Endodermal cell (in vitro differentiated cells): Measurements from ENCODE around the gene TSTD2. TPM values are rescaled to one million over a fixed set of nuclear protein-coding genes. Genes with fewer than 3 reads are reported as not detected.
"Not testable (repeated sequence)": the region's sequence is repeated elsewhere in the genome, so short reads cannot be mapped to it uniquely, and the experiment has no call there.

Experiments
- DNase-seq: peaks from one replicate; pipeline ENCODE4 v3.0.0-alpha.2; 2017
- H3K27ac ChIP-seq: 2 replicates; pipeline ENCODE4 v1.5.1; 2013; ENCODE audit warnings: mild to moderate bottlenecking, low read depth, low read length, moderate library complexity
- H3K27me3 ChIP-seq: 2 replicates; pipeline ENCODE4 v1.6.1; 2013; ENCODE audit warnings: mild to moderate bottlenecking, low read length, moderate library complexity; ENCODE audit not compliant: insufficient read depth, control insufficient read depth, poor library complexity, severe bottlenecking
- H3K36me3 ChIP-seq: 2 replicates; pipeline ENCODE4 v1.7.0; 2013; ENCODE audit warnings: mild to moderate bottlenecking, low read length, moderate library complexity; ENCODE audit not compliant: control insufficient read depth, insufficient read depth
- H3K4me1 ChIP-seq: one replicate; pipeline ENCODE4 v1.7.0; 2013; ENCODE audit warnings: low read length; ENCODE audit not compliant: control insufficient read depth, insufficient read depth
- H3K4me3 ChIP-seq: 2 replicates; pipeline ENCODE4 v1.5.1; 2013; ENCODE audit warnings: mild to moderate bottlenecking, low read length, moderate library complexity
- H3K9ac ChIP-seq: 2 replicates; pipeline ENCODE4 v1.6.1; 2013; ENCODE audit warnings: mild to moderate bottlenecking, low read length, moderate library complexity; ENCODE audit not compliant: poor library complexity, severe bottlenecking; ENCODE audit errors: extremely low read depth
- H3K9me3 ChIP-seq: 2 replicates; pipeline ENCODE4 v1.6.1; 2013; ENCODE audit warnings: mild to moderate bottlenecking, low read length, moderate library complexity; ENCODE audit not compliant: control insufficient read depth
- H3K27ac Mint-ChIP-seq: 2 replicates; pipeline ENCODE4 v1.8.0; 2020; ENCODE audit warnings: mixed read lengths
- H3K27me3 Mint-ChIP-seq: 2 replicates; pipeline ENCODE4 v1.8.0; 2021; ENCODE audit warnings: mild to moderate bottlenecking, mixed read lengths; ENCODE audit not compliant: insufficient read depth
- H3K36me3 Mint-ChIP-seq: 2 replicates; pipeline ENCODE4 v1.8.0; 2020; ENCODE audit warnings: low read depth, mixed read lengths
- H3K4me1 Mint-ChIP-seq: 2 replicates; pipeline ENCODE4 v1.8.0; 2020; ENCODE audit warnings: mixed read lengths
- H3K4me3 Mint-ChIP-seq: 2 replicates; pipeline ENCODE4 v1.8.0; 2020; ENCODE audit warnings: mild to moderate bottlenecking, moderate library complexity, mixed read lengths
- H3K9me3 Mint-ChIP-seq: 2 replicates; pipeline ENCODE4 v1.8.0; 2020; ENCODE audit warnings: mild to moderate bottlenecking, mixed read lengths
- CTCF ChIP-seq: fragments of 200-600 bp; sonication (generic); conservative IDR thresholded peaks from 2 replicates; pipeline ENCODE4 v1.5.0; 2021; ENCODE audit warnings: antibody characterized with exemption, mild to moderate bottlenecking
- WGBS, 2 experiments: methylation state at CpG; one replicate each; pipeline versions ENCODE4 v1.1.5 to v1.1.7; 2013; ENCODE audit warnings: missing lambda C conversion rate in 2 of 2, mixed read lengths in 1 of 2; ENCODE audit not compliant: insufficient coverage in 1 of 2, insufficient read length in 1 of 2; 5-methylcytosine and 5-hydroxymethylcytosine counted together
- total RNA-seq, 2 donors: library from RNA; stranded (reverse); fragmentation: NEBNext Ultra II Directional in 1 of 2; extraction: Animal tissue kit (Norgen Biotek cat#: 25700) in 1 of 2; gene quantifications; 2 replicates in 1 of 2; 3 replicates in 1 of 2; pipeline ENCODE4 v1.2.1, GENCODE V29; 2021

The TSTD2 gene
- total RNA-seq, 2 donors from 2014 or later = 23.0 TPM

GRCh38 chr9:97593960-97594359, 39.2 kb downstream of the TSTD2 start:
- 90 to 100% methylated on average over 1 to 4 of the region's 4 CpGs for WGBS, 2 experiments
- peaks cover 10% of the 10 kb centered on the region for H3K4me1 Mint-ChIP-seq
- H3K9me3 ChIP-seq = no peaks in the 10 kb centered on the region

GRCh38 chr9:97592126-97592525, 41.0 kb downstream of the TSTD2 start:
- no peaks in the 10 kb centered on the region for H3K4me1 ChIP-seq
- no peak overlapping the region for H3K9ac ChIP-seq
- DNase-seq = no peak
- Mint-ChIP-seq H3K36me3 (peaks cover 13% of the 10 kb centered on the region), H3K27me3 (no peaks in the 10 kb centered on the region), H3K4me1 (peaks cover 3% of the 10 kb centered on the region), H3K9me3 (peaks cover 12% of the 10 kb centered on the region), H3K4me3 (no peak overlapping the region), H3K27ac (no peak overlapping the region)
- peaks cover 11% of the 10 kb centered on the region for H3K9me3 ChIP-seq
- H3K4me3 ChIP-seq = no peak overlapping the region
- TF ChIP-seq CTCF = no peak
- H3K27ac ChIP-seq = no peak overlapping the region
- H3K27me3 ChIP-seq = no peaks in the 10 kb centered on the region
- 86% methylated on average over 1 of the region's 1 CpG; no CpG with 5 or more reads in 1 of the 2 experiments for WGBS, 2 experiments
- peaks cover 1% of the 10 kb centered on the region for H3K36me3 ChIP-seq

More at GRCh38 chr9:97593960-97594359, 39.2 kb downstream of the TSTD2 start:
- Histone ChIP-seq H3K9ac (no peak overlapping the region), H3K36me3 (no peaks in the 10 kb centered on the region), H3K27me3 (no peaks in the 10 kb centered on the region), H3K4me3 (no peak overlapping the region), H3K27ac (no peak overlapping the region), H3K4me1 (peaks cover 6% of the 10 kb centered on the region)
- peaks cover 2% of the 10 kb centered on the region for H3K36me3 Mint-ChIP-seq
- no peak for DNase-seq
- no peak overlapping the region for H3K4me3 Mint-ChIP-seq
- TF ChIP-seq CTCF = no peak
- H3K27me3 Mint-ChIP-seq = peaks cover 4% of the 10 kb centered on the region
- no peak overlapping the region for H3K27ac Mint-ChIP-seq
- H3K9me3 Mint-ChIP-seq = peaks cover 1% of the 10 kb centered on the region

GRCh38 chr9:97591535-97591934, 41.6 kb downstream of the TSTD2 start:
- H3K4me3 Mint-ChIP-seq = no peak overlapping the region
- peaks cover 3% of the 10 kb centered on the region for H3K4me1 Mint-ChIP-seq
- DNase-seq = no peak
- no peak overlapping the region for H3K27ac Mint-ChIP-seq
- H3K27ac ChIP-seq = no peak overlapping the region
- H3K27me3 ChIP-seq = no peaks in the 10 kb centered on the region
- H3K9me3 ChIP-seq = peaks cover 15% of the 10 kb centered on the region
- peaks cover 18% of the 10 kb centered on the region for H3K36me3 Mint-ChIP-seq
- TF ChIP-seq CTCF = no peak
- H3K4me1 ChIP-seq = no peaks in the 10 kb centered on the region
- H3K36me3 ChIP-seq = peaks cover 5% of the 10 kb centered on the region
- 90 to 94% methylated on average over 3 to 6 of the region's 6 CpGs for WGBS, 2 experiments
- peaks cover 18% of the 10 kb centered on the region for H3K9me3 Mint-ChIP-seq
- H3K27me3 Mint-ChIP-seq = no peaks in the 10 kb centered on the region
- no peak overlapping the region for H3K9ac ChIP-seq
- no peak overlapping the region for H3K4me3 ChIP-seq

GRCh38 chr9:97586909-97587308, 46.3 kb downstream of the TSTD2 start:
- peaks cover 19% of the 10 kb centered on the region for H3K9me3 Mint-ChIP-seq
- DNase-seq, H3K27ac Mint-ChIP-seq, H3K36me3 ChIP-seq, H3K27ac ChIP-seq, H3K4me1 ChIP-seq, H3K27me3 ChIP-seq, H3K27me3 Mint-ChIP-seq, H3K4me3 Mint-ChIP-seq, H3K9ac ChIP-seq, H3K4me1 Mint-ChIP-seq: not testable (repeated sequence)
- Histone ChIP-seq H3K9me3 (peaks cover 15% of the 10 kb centered on the region), H3K4me3 (peak overlapping the region; percentile 62)
- peaks cover 16% of the 10 kb centered on the region for H3K36me3 Mint-ChIP-seq
- WGBS, 2 experiments = 95 to 96% methylated on average over 3 to 6 of the region's 7 CpGs

GRCh38 chr9:97584778-97585177, 48.4 kb downstream of the TSTD2 start:
- not testable (repeated sequence) for H3K9ac ChIP-seq, H3K27me3 Mint-ChIP-seq, H3K27ac Mint-ChIP-seq, H3K4me1 Mint-ChIP-seq, DNase-seq, H3K27me3 ChIP-seq, H3K4me3 Mint-ChIP-seq, H3K4me3 ChIP-seq, H3K4me1 ChIP-seq, H3K27ac ChIP-seq, H3K36me3 ChIP-seq
- Mint-ChIP-seq H3K9me3 (peaks cover 20% of the 10 kb centered on the region), H3K36me3 (peaks cover 16% of the 10 kb centered on the region)
- WGBS, 2 experiments = no CpG with 5 or more reads among the region's 2 CpGs
- peaks cover 15% of the 10 kb centered on the region for H3K9me3 ChIP-seq
